Hematopoietic multipotent progenitor cell (in vitro differentiated cells): ENCODE measurements around the gene ARFGAP3. TPM values are rescaled to one million over a fixed set of nuclear protein-coding genes. Genes with fewer than 3 reads are reported as not detected.

Source experiments
- DNase-seq, 3 donors: peaks; one replicate each; pipeline ENCODE4 v3.0.0-alpha.2; 2011 to 2015; ENCODE audit warnings: low read depth in 2 of 3, low spot score in 2 of 3
- total RNA-seq: library from RNA; depleted of rRNA; stranded (reverse); fragments of >200 nt; gene quantifications from one replicate; pipeline ENCODE4 v1.2.3, GENCODE V29; 2012

ARFGAP3 gene
- total RNA-seq, 1 donor: 50.1 TPM

GRCh38 chr22:42866100-42866499 is 9.0 kb upstream of the ARFGAP3 start:
- no peak for DNase-seq

GRCh38 chr22:42865536-42865935 is 8.5 kb upstream of the ARFGAP3 start:
- no peak for DNase-seq

- DNase-seq: peak in 2 of 3 donors; percentile 45 to 48
These were observed 6.4 kb upstream of the ARFGAP3 start for GRCh38 chr22:42863349-42863961.

GRCh38 chr22:42862045-42862734 is 5.1 kb upstream of the ARFGAP3 start:
- DNase-seq: no peak

- peak in 2 of 3 donors; percentile 18 to 55 for DNase-seq
These were observed 3.9 kb upstream of the ARFGAP3 start for GRCh38 chr22:42860968-42861367.

- no peak for DNase-seq
These were observed 890 bp upstream of the ARFGAP3 start for GRCh38 chr22:42857845-42858481.

- DNase-seq: peak; percentile 24 to 54 (median 47)
These were observed 751 bp downstream of the ARFGAP3 start for GRCh38 chr22:42856179-42856864.

- no peak for DNase-seq
These were observed 1.4 kb downstream of the ARFGAP3 start for GRCh38 chr22:42855721-42856120.

GRCh38 chr22:42855211-42855610 is 1.9 kb downstream of the ARFGAP3 start:
- no peak for DNase-seq

GRCh38 chr22:42848941-42849550 is 8.0 kb downstream of the ARFGAP3 start:
- DNase-seq: no peak

GRCh38 chr22:42847110-42847509 is 10.0 kb downstream of the ARFGAP3 start:
- no peak for DNase-seq

- DNase-seq: no peak
These were observed 12.3 kb downstream of the ARFGAP3 start for GRCh38 chr22:42844756-42845155.

GRCh38 chr22:42842658-42843370 is 14.3 kb downstream of the ARFGAP3 start:
- no peak for DNase-seq

GRCh38 chr22:42841444-42841843 is 15.6 kb downstream of the ARFGAP3 start:
- no peak for DNase-seq

GRCh38 chr22:42837556-42837955 is 19.5 kb downstream of the ARFGAP3 start:
- no peak for DNase-seq

GRCh38 chr22:42836026-42836425 is 21.0 kb downstream of the ARFGAP3 start:
- DNase-seq: no peak

GRCh38 chr22:42834177-42834949 is 22.7 kb downstream of the ARFGAP3 start:
- no peak for DNase-seq

- DNase-seq: no peak
These were observed 24.0 kb downstream of the ARFGAP3 start for GRCh38 chr22:42833104-42833503.

GRCh38 chr22:42831712-42832111 is 25.4 kb downstream of the ARFGAP3 start:
- no peak for DNase-seq

- no peak for DNase-seq
These were observed 26.9 kb downstream of the ARFGAP3 start for GRCh38 chr22:42830161-42830560.
